Thoracic aorta (tissue), 2 donors: ENCODE results near the gene SLAIN1. TPM values are rescaled to one million over a fixed set of nuclear protein-coding genes. Genes with fewer than 3 reads are reported as not detected.

Experiments
- ATAC-seq: fragments of 150-250 bp; one replicate; pipeline ENCODE4 v1.8.0; 2017; ENCODE audit warnings: low read depth; ENCODE audit not compliant: insufficient number of reproducible peaks, low FRiP score
- DNase-seq: peaks from one replicate; pipeline ENCODE4 v3.0.0-alpha.2; 2020; ENCODE audit warnings: low spot score
- H3K27ac ChIP-seq, 2 donors: fragments of 200-600 bp; sonication (generic); 1 replicate in 1 of 2; 2 replicates in 1 of 2; pipeline ENCODE4 v1.5.1; 2016; ENCODE audit warnings: mild to moderate bottlenecking in 2 of 2, moderate library complexity in 2 of 2
- H3K27me3 ChIP-seq: fragments of 200-600 bp; sonication (generic); replicated peaks from 2 replicates; pipeline ENCODE4 v1.6.0; 2016; ENCODE audit warnings: mild to moderate bottlenecking; ENCODE audit not compliant: insufficient read depth
- H3K36me3 ChIP-seq: fragments of 200-600 bp; sonication (generic); one replicate; pipeline ENCODE4 v1.5.1; 2016
- H3K4me1 ChIP-seq, 2 donors: fragments of 200-600 bp; sonication (generic); 1 replicate in 1 of 2; 2 replicates in 1 of 2; pipeline versions ENCODE4 v1.5.1 to v1.6.0; 2016; ENCODE audit warnings: low read depth in 2 of 2, mild to moderate bottlenecking in 1 of 2; ENCODE audit not compliant: control insufficient read depth in 1 of 2
- H3K4me3 ChIP-seq: fragments of 200-600 bp; sonication (generic); 2 replicates; pipeline ENCODE4 v1.5.1; 2016; ENCODE audit warnings: mild to moderate bottlenecking
- H3K9me3 ChIP-seq: fragments of 200-600 bp; sonication (generic); 2 replicates; pipeline ENCODE4 v1.5.1; 2016
- CTCF ChIP-seq: fragments of 200-600 bp; sonication (generic); IDR thresholded peaks from one replicate; pipeline ENCODE4 v1.5.1; 2019; ENCODE audit warnings: antibody characterized with exemption
- total RNA-seq, 2 donors: library from RNA; depleted of rRNA; stranded (reverse); fragments of >200 nt; gene quantifications; one replicate each; pipeline versions ENCODE4 v1.1.0 to v1.2.3, GENCODE V29; 2016

Gene SLAIN1
- total RNA-seq, 2 donors from 2014 or later = 10.5 to 12.9 TPM

- ATAC-seq (no peak), DNase-seq (no peak)
- Histone ChIP-seq H3K27ac (no peak overlapping the region), H3K4me1 (peaks cover 5 to 12% of the 10 kb centered on the region in 2 donors), H3K4me3 (no peak overlapping the region), H3K36me3 (no peaks in the 10 kb centered on the region), H3K9me3 (no peaks in the 10 kb centered on the region), H3K27me3 (no peaks in the 10 kb centered on the region)
- TF ChIP-seq CTCF = no peak
These were observed 4.0 kb upstream of the SLAIN1 start for GRCh38 chr13:77693449-77693940.

GRCh38 chr13:77696006-77696878, 1.2 kb upstream of the SLAIN1 start:
- ATAC-seq (no peak), DNase-seq (no peak)
- H3K9me3 ChIP-seq = no peaks in the 10 kb centered on the region
- no peak for TF ChIP-seq CTCF
- H3K27me3 ChIP-seq = no peaks in the 10 kb centered on the region
- peaks cover 11 to 20% of the 10 kb centered on the region in 2 donors for H3K4me1 ChIP-seq
- peak overlapping the region; percentile 78 for H3K4me3 ChIP-seq
- H3K27ac ChIP-seq = peak overlapping the region; percentile 57 to 81
- no peaks in the 10 kb centered on the region for H3K36me3 ChIP-seq

- TF ChIP-seq CTCF = no peak
- Histone ChIP-seq H3K27ac (peak overlapping the region; percentile 57 to 81), H3K9me3 (no peaks in the 10 kb centered on the region), H3K27me3 (no peaks in the 10 kb centered on the region), H3K4me1 (peaks cover 11 to 20% of the 10 kb centered on the region in 2 donors), H3K36me3 (no peaks in the 10 kb centered on the region), H3K4me3 (peak overlapping the region; percentile 78)
- no peak for ATAC-seq
- no peak for DNase-seq
These were observed 639 bp upstream of the SLAIN1 start for GRCh38 chr13:77696879-77697216.

GRCh38 chr13:77698201-77699058, 943 bp downstream of the SLAIN1 start:
- no peak overlapping the region for H3K27ac ChIP-seq
- DNase-seq (no peak), ATAC-seq (no peak)
- no peaks in the 10 kb centered on the region for H3K27me3 ChIP-seq
- peaks cover 11 to 20% of the 10 kb centered on the region in 2 donors for H3K4me1 ChIP-seq
- peak overlapping the region; percentile 78 for H3K4me3 ChIP-seq
- no peak for TF ChIP-seq CTCF
- no peaks in the 10 kb centered on the region for H3K36me3 ChIP-seq
- H3K9me3 ChIP-seq = no peaks in the 10 kb centered on the region

- ATAC-seq = no peak
- no peak overlapping the region for H3K27ac ChIP-seq
- H3K9me3 ChIP-seq = no peaks in the 10 kb centered on the region
- H3K27me3 ChIP-seq = no peaks in the 10 kb centered on the region
- no peak for TF ChIP-seq CTCF
- H3K4me1 ChIP-seq = peaks cover 11 to 20% of the 10 kb centered on the region in 2 donors
- no peaks in the 10 kb centered on the region for H3K36me3 ChIP-seq
- H3K4me3 ChIP-seq = peak overlapping the region; percentile 78
- no peak for DNase-seq
These were observed 1.7 kb downstream of the SLAIN1 start for GRCh38 chr13:77699059-77699680.
